PFSK-1 (cell line): ENCODE data around the gene ATP11A.

Source experiments
- POLR2AphosphoS5 ChIP-seq: IDR thresholded peaks from 2 replicates; pipeline ENCODE4 v1.6.1; 2012; ENCODE audit warnings: low read depth, mild to moderate bottlenecking, control low read depth, low read length, moderate library complexity
- SIN3A ChIP-seq: IDR thresholded peaks from 2 replicates; pipeline ENCODE4 v1.6.1; 2012; ENCODE audit warnings: mild to moderate bottlenecking, low read length, moderate library complexity, borderline replicate concordance; ENCODE audit not compliant: insufficient read depth
- TF ChIP-seq, protein P1 (sequence below), 2 experiments: IDR thresholded peaks; 2 replicates each; pipeline versions ENCODE4 v1.6.1 to v1.8.0; 2011 to 2012; ENCODE audit warnings: low read depth in 2 of 2, low read length in 2 of 2, control low read depth in 1 of 2, inconsistent platforms in 1 of 2, mild to moderate bottlenecking in 1 of 2, moderate library complexity in 1 of 2; ENCODE audit not compliant: insufficient read depth in 1 of 2

DNA sequence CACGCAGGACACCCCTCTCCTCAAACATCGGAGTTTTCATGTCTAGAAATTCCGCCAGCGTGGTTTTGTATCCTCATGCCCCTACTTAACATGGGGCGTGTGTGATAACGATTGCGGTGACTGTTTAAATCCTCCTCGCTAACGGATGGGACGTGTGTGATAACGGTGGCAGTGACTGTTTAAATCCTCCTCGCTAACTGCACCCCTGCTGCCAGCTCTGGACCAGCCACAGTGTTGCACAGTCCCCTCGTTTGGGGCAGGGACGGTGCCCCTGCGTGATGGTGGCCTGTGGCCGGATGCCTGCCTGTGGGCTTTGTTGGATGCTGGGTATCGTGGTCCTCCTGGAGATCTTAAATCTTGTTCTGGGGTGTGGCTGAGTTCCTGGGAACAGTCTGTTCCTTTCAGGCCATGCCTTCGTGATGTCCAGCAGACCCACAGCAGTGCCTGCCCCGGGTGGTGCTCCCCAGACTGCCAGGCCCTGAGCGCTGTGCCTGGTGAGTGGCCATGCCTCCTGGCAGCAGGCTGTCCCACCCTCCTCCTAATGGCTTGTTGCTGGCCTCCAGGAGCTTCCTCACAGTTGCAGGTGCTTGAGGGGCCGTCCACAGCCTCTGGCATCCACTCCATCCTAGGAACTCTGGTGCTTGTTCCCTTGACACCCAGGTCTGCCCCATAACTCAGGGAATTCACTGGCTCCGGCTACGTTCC lies 156.7 kb downstream of the ATP11A start:
- no peak for TF ChIP-seq SIN3A
- no peak for TF ChIP-seq POLR2AphosphoS5
- TF ChIP-seq, protein P1, sequence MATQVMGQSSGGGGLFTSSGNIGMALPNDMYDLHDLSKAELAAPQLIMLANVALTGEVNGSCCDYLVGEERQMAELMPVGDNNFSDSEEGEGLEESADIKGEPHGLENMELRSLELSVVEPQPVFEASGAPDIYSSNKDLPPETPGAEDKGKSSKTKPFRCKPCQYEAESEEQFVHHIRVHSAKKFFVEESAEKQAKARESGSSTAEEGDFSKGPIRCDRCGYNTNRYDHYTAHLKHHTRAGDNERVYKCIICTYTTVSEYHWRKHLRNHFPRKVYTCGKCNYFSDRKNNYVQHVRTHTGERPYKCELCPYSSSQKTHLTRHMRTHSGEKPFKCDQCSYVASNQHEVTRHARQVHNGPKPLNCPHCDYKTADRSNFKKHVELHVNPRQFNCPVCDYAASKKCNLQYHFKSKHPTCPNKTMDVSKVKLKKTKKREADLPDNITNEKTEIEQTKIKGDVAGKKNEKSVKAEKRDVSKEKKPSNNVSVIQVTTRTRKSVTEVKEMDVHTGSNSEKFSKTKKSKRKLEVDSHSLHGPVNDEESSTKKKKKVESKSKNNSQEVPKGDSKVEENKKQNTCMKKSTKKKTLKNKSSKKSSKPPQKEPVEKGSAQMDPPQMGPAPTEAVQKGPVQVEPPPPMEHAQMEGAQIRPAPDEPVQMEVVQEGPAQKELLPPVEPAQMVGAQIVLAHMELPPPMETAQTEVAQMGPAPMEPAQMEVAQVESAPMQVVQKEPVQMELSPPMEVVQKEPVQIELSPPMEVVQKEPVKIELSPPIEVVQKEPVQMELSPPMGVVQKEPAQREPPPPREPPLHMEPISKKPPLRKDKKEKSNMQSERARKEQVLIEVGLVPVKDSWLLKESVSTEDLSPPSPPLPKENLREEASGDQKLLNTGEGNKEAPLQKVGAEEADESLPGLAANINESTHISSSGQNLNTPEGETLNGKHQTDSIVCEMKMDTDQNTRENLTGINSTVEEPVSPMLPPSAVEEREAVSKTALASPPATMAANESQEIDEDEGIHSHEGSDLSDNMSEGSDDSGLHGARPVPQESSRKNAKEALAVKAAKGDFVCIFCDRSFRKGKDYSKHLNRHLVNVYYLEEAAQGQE (IDR thresholded peaks at IDR 0.05; ENCODE audit: insufficient read depth in 1 of 2, low read depth in 2 of 2, low read length in 2 of 2), result no peak
